Stimulated activated CD4-positive, alpha-beta T cell treated with anti-CD3 and anti-CD28 coated beads, Interleukin-4, amount 100 ng/mL, for 24 hours (primary cell): ENCODE results near the gene DMRT2.

Experiments
- DNase-seq: peaks from one replicate; pipeline ENCODE4 v3.0.0-alpha.2; 2020

DMRT2 gene

GRCh38 chr9:1048231-1048619, 1.9 kb upstream of the DMRT2 start:
- DNase-seq: no peak

- no peak for DNase-seq
Measured at GRCh38 chr9:1048811-1049210, 1.3 kb upstream of the DMRT2 start.

- no peak for DNase-seq
Measured at GRCh38 chr9:1049641-1050040, 516 bp upstream of the DMRT2 start.

- no peak for DNase-seq
Measured at GRCh38 chr9:1051210-1051583, 1.0 kb downstream of the DMRT2 start.

GRCh38 chr9:1051584-1052275, 1.6 kb downstream of the DMRT2 start:
- no peak for DNase-seq

- DNase-seq: no peak
Measured at GRCh38 chr9:1052365-1053281, 2.5 kb downstream of the DMRT2 start.

- no peak for DNase-seq
Measured at GRCh38 chr9:1053282-1053621, 3.1 kb downstream of the DMRT2 start.

GRCh38 chr9:1053986-1054425, 3.8 kb downstream of the DMRT2 start:
- no peak for DNase-seq

- DNase-seq: no peak
Measured at GRCh38 chr9:1055166-1055565, 5.0 kb downstream of the DMRT2 start.

- DNase-seq: no peak
Measured at GRCh38 chr9:1057910-1058309, 7.8 kb downstream of the DMRT2 start.

- DNase-seq: no peak
Measured at GRCh38 chr9:1058826-1059487, 8.8 kb downstream of the DMRT2 start.

GRCh38 chr9:1065130-1065529, 15.0 kb downstream of the DMRT2 start:
- DNase-seq: no peak

- DNase-seq: no peak
Measured at GRCh38 chr9:1070692-1071091, 20.5 kb downstream of the DMRT2 start.

GRCh38 chr9:1071730-1072129, 21.6 kb downstream of the DMRT2 start:
- no peak for DNase-seq

GRCh38 chr9:1073497-1073896, 23.3 kb downstream of the DMRT2 start:
- no peak for DNase-seq

GRCh38 chr9:1077616-1078015, 27.5 kb downstream of the DMRT2 start:
- no peak for DNase-seq

GRCh38 chr9:1083325-1083913, 33.3 kb downstream of the DMRT2 start:
- DNase-seq: no peak

GRCh38 chr9:1085086-1085485, 34.9 kb downstream of the DMRT2 start:
- DNase-seq: no peak

GRCh38 chr9:1086517-1086916, 36.4 kb downstream of the DMRT2 start:
- DNase-seq: no peak

- no peak for DNase-seq
Measured at GRCh38 chr9:1087120-1087881, 37.1 kb downstream of the DMRT2 start.

GRCh38 chr9:1094749-1095148, 44.6 kb downstream of the DMRT2 start:
- no peak for DNase-seq

GRCh38 chr9:1096155-1096964, 46.2 kb downstream of the DMRT2 start:
- DNase-seq: no peak
